Fibroblast of skin of back (primary cell): Measurements from ENCODE around the gene SQSTM1. TPM values are rescaled to one million over a fixed set of nuclear protein-coding genes. Genes with fewer than 3 reads are reported as not detected.
"Not testable (repeated sequence)": the region's sequence is repeated elsewhere in the genome, so short reads cannot be mapped to it uniquely, and the experiment has no call there.

ENCODE experiments used
- DNase-seq: peaks from one replicate; pipeline ENCODE4 v3.0.0-alpha.2; 2013
- polyA plus RNA-seq, 2 experiments: library from polyadenylated mRNA; unstranded; fragments of 120-200 nt; gene quantifications; one replicate each; pipeline ENCODE4 v1.2.1, GENCODE V29; 2013; ENCODE audit not compliant: insufficient read length in 2 of 2

Gene SQSTM1
- polyA plus RNA-seq (2013, experiment 1 of 2; ENCODE audit: insufficient read length): 158 TPM
- polyA plus RNA-seq (2013, experiment 2 of 2; ENCODE audit: insufficient read length): 183 TPM

DNA sequence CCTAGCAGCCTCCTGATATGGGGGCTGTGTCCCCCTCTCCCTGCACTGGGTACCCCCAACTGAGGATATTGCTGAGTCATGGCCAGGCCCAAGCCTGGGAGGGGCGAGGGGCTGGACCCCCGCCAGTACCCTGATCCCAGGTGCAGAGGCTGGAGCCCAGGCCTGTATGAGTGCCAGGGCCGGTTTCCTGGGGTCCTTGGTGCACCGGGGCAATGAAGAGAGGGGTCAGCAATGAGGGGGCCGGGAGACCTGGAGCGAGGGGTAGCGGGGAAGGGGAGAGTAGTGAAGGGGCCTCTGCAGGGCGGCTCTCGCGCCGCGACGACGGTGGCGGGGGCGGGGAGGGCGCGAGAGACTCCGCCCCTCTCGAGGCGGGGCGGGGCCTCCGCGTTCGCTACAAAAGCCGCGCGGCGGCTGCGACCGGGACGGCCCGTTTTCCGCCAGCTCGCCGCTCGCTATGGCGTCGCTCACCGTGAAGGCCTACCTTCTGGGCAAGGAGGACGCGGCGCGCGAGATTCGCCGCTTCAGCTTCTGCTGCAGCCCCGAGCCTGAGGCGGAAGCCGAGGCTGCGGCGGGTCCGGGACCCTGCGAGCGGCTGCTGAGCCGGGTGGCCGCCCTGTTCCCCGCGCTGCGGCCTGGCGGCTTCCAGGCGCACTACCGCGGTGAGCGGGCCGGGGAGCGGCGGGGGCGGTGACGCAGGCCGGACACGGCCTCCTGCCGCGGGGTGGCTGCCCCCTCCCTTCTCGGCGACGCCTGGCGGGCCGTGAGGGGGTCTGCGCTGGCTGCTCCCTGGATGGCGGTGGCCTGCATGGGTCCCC is at the start of gene SQSTM1:
TSS of gene SQSTM1 (plus strand) at position 423 of the 815 bp plus-strand sequence. CDS start at position 455, 32 bp downstream.
- DNase-seq: peak; percentile 74

DNA sequence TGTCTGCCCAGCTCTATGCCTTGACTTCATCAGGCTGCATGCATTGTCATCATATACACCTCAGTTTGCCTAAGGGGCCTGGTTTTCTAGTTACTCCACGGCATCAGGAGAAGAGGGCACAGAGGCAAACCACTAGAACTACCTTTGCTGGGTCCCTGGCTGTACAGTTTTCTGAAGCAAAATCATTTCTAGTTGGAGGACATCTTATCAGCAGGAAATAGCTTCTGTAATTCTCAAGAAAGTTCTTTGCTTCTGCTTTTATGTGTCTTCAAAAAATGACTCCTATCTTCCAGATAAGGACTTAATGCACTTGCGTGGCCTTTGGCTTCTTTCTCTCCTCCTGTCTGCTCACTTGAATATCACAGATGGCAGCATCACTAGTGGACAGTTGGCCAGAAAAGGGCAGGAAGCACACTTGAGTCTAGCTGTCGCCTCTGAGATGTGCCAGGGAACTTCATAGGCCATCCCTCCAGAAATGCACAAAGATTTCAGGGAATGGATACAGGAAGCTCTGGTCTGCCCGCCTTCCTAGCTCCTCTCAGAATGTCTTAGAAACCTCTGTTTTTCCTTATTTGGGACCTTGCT is 49.3 kb upstream of the SQSTM1 start:
- no peak for DNase-seq

DNA sequence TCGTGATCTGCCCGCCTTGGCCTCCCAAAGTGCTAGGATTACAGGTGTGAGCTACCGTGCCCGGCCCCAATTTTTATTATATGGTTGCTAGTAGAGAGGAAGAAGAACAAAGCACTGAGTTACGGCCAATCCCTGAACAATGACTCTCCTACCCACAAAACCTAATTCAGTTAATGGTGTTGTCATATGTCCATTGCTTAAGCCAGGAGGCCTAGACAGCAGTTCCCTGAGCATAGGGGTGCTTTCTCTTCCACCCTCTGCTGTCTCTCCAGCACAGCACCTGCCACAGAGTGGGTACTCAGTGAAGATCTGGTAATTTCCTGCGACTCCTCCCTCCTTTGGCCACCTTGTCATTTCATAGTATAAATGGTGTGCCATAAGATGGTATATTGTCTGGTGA is 48.4 kb upstream of the SQSTM1 start:
- no peak for DNase-seq

DNA sequence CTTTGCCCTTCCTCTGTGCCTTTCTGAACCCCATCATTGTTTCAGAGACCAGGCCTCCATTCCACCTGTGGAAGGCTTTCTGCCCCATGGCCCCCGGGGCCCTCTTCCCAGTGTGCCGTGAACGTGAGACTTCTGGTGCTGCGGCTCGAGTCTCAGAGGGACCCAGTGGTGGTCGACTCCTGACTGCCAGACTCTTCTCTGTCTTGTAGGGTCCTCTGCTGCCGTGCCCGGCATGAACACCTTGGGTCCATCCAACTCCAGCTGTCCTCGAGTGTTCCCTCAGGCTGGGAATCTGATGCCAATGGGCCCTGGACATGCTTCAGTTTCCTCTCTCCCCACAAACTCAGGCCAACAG is 47.0 kb upstream of the SQSTM1 start:
- DNase-seq: no peak

DNA sequence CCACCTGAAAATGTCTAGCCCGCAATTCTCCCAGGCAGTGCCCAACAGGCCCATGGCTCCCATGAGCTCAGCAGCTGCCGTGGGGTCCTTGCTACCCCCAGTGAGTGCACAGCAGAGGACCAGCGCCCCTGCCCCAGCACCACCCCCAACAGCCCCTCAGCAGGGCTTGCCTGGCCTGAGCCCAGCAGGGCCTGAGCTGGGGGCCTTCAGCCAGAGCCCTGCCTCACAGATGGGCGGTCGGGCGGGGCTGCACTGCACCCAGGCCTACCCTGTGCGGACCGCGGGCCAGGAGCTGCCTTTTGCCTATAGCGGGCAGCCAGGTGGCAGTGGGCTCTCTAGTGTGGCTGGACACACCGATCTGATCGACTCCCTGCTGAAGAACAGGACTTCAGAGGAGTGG is 46.3 kb upstream of the SQSTM1 start:
- DNase-seq: no peak

DNA sequence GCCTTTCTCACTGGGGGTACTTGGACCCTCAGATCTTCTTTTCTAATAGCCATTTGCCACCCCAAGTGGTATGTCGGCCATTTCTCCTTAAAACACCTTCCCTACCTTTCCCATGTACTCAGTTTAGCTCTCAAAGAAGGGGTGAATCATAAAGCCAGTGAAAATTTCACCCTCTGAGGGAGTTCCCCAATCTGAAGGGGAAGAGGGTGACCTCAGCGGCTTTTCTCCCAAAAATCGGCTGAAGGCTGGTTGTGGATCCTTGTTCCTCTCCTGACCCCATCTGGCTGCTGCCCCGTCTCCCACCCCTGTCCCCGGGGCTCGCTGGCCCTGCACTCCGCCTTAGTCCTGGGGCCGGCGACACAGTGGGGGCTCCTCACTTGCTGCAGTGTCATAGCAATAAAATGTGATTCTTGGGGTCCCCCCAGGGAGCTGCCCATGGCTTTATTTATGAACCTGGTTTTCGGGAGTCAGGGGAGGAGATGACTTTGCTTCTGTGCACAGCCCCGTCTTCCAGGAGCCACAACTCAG is 44.2 kb upstream of the SQSTM1 start:
- DNase-seq: no peak

DNA sequence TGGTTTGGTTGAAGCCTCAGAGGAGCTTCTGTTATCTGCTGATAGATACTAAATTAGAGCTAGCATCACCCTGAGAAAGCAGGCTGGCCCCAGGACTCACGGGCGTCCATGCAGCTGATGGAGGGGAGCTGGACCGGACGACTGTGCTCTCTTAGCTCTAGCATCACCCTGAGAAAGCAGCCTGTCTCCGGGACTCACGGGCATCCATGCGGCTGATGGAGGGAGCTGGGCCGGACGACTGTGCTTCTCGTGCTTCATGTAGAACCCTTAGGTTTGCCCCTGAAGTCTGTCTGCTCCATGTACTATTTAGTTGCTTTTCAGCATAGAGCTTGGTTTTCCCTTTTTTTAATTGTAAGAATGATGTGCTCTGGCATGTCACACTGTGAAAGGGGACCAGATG is 43.2 kb upstream of the SQSTM1 start:
- DNase-seq: no peak

DNA sequence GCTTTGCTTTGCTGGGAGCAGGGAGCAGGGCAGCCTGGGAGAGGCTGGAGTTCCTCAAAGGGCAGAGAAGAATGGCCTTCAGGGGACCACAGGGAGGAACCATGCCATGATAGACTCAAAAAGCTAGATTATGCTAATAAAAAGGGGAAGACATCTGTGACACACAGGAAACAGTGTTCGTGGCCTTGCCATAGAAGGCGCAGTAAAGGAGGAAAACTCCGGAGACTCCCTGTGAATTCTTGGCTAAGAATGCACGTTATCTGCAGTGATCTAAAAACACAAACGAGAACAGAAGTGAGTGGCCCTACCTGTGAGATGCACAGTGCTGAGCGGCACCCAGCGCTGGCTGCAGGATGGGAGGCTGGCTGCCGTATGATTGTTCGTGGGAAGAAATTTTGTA is 42.8 kb upstream of the SQSTM1 start:
- DNase-seq: no peak

DNA sequence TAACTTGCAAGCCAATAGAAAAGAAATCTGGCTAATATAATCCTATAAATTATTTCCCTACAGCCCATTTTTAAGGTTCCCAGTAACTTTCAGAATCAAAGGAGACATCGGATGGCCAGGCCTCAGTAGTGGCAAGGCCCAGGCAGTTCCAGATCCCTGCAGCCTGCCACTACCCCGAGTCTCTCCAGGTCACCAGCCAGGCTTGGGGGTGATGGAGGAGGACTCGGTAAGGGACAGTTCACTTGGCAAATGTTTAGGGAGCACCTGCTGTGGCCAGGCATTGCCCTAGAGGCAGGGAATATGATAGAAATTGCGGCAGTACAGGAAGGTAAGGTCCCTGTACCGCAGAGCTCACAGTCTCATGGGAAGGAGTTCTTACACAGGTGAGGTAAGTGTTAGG is 42.1 kb upstream of the SQSTM1 start:
- no peak for DNase-seq

DNA sequence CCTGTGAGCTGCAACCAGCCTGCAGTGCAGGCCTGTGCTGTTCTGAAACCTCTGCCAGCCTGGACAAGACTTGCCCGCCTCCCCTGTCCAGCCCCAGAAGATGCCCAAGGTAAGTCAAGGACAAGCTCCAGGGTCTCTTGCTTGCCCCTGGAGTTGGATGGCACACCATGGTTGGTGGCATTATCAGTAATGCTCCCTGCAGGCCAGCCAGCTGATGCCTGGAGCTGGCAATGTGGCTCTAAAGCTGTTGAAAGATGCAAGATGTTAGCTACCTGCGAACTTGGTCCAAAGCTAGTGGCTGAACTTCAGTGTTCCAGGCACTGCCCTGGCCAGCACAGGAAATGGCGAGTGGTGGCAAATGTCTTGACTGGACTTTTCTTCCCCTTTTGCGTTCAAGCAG is 40.9 kb upstream of the SQSTM1 start:
- no peak for DNase-seq

DNA sequence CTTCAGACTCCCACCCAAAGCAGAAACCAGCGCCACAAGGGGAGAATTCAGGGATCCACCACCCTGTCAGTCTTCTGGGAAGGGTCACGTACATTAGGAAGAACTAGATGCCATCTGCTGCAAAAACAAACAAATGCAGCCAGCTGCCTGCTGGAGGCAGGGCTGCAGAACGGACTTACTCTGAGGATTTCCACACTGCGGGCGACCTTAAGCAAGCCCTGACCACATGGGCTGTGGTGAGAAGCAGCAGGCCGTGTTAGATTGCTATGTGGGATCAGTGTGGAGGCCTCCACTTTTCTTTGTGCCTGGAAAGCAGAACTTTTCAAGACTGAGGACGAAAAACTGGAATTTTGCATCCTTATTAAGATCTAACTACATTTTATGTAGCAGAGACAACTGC is 40.3 kb upstream of the SQSTM1 start:
- no peak for DNase-seq

DNA sequence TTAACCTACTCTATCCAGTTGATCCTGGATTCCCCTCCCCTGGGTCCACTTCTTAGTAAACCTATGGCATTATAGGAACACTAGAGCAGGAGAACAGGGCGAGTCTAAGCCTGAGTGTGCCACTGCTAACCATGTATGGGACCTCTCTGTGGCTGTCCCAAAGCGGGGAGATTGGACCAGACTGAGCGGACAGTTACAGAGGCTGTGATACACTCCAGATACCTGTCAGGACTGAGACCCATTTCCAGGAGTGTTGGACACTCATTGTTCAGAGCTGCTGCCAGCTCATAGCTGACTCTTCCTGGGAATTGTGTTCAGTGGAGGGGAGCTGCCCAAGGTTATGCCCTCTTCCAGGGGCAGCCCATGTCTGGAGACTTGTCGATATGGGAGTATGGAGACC is 38.9 kb upstream of the SQSTM1 start:
- no peak for DNase-seq

DNA sequence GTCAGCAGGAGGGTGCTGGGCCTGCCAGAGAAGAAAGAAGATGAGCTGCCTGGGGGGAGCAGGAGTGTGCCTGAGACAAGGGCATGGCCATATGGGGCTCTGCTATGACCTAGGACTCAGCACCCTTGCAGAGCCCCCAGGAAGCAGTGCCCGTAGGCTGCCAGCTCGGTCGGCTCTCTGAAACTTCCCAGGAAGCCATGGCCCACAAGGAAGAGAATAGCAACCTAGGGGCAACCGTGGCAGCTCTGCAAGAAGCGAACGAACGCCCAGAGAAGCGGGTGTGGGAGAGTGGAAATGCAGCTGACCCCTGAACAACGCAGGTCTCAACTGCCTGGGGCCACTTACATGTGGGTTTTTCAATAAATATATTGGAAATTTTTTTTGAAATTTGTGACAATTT is 37.6 kb upstream of the SQSTM1 start:
- DNase-seq: no peak

DNA sequence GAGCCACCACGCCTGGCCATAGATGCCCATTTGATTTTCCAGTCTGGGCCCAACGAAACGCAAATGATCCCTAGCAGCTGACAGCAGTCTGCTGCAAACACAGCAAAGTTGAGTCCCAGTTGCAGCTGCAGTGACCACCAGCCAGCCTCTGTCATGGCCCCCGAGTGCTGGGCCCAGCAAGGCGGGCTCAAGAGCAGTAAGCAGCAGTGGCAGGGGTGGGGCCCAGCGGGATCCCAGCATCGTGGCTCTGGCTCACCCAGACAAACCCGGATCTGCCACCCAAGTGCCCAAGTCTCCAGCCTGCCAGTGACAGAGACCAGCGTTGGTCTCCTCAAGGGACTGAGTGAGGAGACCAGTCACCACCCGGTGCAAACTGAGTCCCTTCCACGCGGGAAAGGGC is 33.8 kb upstream of the SQSTM1 start:
- DNase-seq: no peak

DNA sequence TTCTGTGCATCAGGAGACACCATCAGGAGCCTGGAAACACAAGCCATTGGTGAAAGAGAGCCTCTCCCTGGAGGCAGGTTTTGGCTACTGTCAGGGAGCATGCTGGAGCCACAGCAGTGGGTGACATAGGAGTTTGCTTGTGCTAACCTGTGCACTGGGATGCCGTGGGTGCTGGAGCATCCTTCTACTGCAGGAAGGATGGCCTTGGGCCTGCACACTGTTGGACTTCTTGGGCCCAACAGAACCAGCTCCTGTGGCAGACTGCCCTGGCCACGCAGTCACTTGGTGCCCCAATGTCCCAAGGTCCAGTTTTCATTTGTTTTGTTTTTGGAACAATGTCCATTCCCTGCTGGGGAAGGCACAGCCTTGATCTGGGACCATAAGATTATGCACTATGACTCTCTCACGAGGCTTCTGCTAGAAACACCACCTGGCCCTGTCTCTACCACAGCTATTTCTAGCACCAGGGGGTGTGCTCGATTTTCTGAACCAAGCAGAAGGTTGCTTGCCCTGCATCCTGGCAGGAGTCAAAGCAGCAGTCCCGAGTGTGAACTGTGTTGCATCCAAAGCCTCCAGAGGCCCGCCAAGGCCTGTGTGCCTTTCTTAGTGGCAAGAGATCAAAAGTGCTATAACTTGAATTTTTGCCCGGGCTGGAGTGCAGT is 32.4 kb upstream of the SQSTM1 start:
- DNase-seq: no peak

DNA sequence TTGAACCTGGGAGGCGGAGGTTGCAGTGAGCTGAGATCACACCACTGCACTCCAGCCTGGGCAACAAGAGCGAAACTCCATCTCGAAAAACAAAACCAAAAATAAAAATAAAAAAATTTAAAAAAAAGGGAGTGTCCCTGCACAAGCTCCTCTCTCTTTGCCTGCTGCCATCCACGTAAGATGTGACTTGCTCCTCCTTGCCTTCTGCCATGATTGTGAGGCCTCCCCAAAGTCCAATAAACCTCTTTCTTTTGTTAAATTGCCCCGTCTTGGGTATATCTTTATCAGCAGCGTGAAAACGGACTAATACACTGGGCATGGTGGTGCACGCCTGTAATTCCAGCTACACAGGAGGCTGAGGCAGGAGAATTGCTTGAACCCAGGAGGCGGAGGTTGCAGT is 31.4 kb upstream of the SQSTM1 start:
- DNase-seq: not testable (repeated sequence)

DNA sequence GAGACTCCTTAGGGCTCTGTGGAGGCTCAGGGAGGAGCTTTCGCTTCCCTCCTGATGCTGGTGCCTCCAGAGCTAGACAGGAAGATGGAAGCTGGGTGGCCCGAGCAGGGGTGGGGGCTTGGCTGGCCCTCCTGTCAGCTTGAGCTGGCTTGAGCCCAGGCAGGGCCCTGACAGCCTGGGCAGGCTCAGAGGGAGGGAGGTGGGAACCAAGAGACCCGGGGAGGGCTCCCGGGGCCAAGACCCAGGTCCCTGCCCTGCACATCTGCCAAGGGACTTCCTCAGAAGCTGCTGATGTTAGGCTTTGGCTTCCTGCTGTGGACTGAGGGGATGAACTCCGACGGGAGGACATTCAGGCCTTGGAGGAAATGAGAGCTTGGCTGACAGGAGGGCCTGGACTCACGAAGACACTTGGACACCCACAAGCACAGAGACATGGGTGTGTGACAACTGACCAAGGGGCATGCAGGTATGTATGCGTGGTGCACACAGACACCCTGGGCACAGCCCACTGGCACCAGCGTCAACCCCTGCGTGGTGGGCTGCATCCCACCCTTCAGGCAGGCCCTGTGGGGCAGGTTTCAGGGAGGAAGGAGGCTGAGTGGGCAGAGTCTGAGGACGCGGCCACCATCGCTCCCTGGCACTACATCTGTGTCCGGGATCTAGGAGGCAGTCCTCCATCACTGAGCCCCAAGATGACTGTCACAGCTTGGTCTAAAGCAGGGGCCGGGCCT is 28.7 kb upstream of the SQSTM1 start:
- no peak for DNase-seq

DNA sequence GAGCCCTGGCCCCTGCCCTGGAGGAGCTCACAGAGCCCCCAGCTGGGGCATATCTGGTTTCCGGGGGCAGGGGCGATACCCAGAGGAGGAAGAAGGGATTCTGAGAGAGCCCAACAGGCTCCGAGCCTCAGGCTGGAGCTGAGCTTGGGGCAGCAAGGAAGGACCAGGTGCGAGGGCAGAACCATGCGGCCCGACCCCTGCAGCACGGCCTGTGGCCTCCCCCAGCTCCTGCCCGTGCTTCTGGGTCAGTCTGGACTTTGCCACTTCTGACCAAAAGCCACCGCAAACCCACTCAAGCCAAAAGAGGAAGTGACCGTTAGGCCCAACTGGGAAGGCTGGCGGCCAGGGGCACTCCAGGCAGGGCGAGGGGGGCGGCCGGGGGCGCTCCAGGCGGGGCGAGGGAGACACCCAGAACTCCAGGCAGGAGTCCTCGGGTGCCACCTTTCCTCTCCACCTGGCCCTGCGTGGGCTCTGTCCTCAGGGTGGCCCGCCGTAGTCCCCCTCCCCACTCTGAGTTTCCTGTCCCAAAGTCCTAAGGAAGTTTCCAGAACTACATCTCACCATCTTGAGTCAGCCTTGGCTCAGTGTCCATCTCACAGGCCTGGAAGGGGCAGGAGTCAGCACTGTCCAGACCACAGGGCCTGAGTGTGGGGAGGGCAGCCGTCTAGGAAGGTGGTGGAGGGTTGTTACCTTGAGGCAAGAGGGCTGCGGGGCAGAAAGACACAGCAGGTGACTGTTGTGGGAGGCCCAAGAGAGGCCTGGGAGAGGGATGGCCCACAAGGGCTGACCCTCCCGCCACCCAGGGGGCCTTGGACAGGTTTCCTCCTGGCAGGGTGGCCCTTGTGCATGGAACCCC is 27.9 kb upstream of the SQSTM1 start:
- DNase-seq: no peak

DNA sequence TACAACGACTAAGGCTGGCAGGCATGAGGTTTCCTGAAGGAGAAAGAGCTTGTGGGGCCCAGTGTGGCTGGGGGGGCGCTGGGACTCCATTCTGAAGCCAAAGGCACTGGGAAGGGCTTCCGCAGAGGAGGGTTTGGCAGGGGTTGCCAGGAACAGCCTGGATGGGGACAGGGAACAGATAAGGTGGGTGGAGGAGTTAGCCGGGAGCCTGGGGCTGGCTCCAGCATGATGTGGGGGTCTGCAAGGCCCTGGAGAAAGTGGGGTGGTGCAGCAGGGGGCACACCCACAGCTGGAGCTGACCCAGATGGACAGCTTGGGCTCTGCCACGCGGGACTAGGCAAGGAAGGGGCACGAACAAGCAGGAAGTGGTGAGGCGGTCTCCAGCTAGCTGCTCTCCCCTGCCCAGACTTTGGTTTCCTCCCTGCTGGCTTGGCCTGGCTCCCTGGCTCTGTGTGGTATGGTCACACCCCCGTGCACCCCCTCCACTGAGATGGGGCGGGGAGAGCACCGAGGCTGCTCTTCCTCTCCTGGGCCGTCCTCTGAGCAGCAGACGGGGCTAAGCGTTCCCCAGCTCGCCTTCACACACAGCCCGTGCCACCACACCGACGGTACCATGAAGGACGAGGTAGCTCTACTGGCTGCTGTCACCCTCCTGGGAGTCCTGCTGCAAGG is 27.1 kb upstream of the SQSTM1 start, which contains the start of gene LTC4S:
TSS of gene LTC4S (plus strand) at position 519 of the 672 bp plus-strand sequence. CDS start at position 614, 95 bp downstream.
- peak; percentile 74 for DNase-seq

DNA sequence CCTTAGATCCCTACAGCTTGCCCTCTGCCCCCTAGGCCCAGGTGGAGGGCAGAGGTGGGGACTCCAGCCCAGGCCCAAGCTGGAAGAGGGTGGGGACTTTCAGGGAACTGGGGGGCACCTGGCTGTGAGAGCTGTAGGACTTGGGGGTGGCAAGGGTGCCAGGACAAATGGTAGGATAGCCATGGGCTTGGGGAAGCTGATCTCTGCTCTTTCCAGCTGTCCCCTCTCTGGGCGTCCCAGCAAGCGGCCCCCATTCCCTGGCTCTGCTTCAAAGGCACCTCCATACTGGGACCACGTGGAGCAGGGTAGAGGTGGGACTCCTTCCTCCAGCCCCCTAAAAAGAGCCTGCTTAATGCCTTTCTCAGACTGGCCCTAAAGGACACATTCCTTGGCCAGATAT is 26.5 kb upstream of the SQSTM1 start:
- DNase-seq: no peak

DNA sequence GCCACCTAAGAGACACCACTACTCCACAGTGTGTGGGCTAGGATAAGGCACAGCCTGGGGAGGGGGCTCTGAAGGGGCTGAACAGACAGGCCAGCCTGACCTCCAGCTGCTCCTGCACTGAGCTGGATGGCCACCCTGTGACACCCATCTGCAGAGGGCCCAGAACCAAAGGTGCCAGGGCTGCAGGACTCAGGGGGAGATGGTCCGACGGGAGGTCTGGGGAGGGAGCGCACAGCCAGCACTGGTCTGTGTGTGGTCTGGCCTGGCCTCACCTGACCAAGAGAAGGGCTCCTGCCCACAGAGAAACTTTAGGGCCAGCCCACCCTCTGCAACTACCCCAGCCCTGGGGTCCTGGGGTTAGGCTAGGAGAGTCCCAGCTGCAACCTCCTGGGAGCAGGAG is 26.1 kb upstream of the SQSTM1 start:
- DNase-seq: no peak
